Measurements from ENCODE around the gene RUFY2. TPM values are rescaled to one million over a fixed set of nuclear protein-coding genes. Genes with fewer than 3 reads are reported as not detected.
A peak's percentile ranks its signal among the peaks of the same experiment; 100 is the strongest.

Gene RUFY2
- total and polyA plus RNA-seq, 8 donors: 3.6 to 15.5 (median 9.7) TPM

DNA sequence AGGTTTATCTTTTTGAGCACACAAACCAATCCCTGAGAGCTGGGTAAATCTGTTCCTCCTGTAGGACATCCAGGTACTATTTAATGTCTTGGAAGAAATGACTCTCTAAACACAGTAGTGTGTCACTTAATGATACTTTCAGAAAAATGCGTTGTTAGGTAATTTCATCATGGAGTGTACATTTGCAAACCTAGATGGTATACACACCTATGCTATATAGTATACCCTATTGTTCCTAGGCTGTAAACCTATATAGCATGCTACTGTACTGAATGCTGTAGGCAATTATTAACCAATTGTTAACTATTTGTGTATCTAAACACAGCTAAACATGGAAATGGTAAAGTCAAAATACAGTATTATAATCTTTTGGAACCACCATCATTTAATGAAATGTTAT lies 10.1 kb downstream of the RUFY2 start:
- 95 to 98% methylated on average over 1 of the region's 1 CpG for WGBS, 2 donors
- intact Hi-C loops (cut with DNase I): no loop called here
- Histone ChIP-seq H3K4me1 (no peaks in the 10 kb centered on the region), H3K4me3 (no peak overlapping the region), H3K9me3 (no peaks in the 10 kb centered on the region), H3K27ac (no peak overlapping the region), H3K36me3 (peaks cover 2 to 9% (median 7%) of the 10 kb centered on the region in 3 donors), H3K27me3 (no peaks in the 10 kb centered on the region)
- FAIRE-seq (no peak), ATAC-seq (no peak), DNase-seq (no peak)
- TF ChIP-seq, protein P1, sequence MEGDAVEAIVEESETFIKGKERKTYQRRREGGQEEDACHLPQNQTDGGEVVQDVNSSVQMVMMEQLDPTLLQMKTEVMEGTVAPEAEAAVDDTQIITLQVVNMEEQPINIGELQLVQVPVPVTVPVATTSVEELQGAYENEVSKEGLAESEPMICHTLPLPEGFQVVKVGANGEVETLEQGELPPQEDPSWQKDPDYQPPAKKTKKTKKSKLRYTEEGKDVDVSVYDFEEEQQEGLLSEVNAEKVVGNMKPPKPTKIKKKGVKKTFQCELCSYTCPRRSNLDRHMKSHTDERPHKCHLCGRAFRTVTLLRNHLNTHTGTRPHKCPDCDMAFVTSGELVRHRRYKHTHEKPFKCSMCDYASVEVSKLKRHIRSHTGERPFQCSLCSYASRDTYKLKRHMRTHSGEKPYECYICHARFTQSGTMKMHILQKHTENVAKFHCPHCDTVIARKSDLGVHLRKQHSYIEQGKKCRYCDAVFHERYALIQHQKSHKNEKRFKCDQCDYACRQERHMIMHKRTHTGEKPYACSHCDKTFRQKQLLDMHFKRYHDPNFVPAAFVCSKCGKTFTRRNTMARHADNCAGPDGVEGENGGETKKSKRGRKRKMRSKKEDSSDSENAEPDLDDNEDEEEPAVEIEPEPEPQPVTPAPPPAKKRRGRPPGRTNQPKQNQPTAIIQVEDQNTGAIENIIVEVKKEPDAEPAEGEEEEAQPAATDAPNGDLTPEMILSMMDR (IDR thresholded peaks at IDR 0.05): no peak

DNA sequence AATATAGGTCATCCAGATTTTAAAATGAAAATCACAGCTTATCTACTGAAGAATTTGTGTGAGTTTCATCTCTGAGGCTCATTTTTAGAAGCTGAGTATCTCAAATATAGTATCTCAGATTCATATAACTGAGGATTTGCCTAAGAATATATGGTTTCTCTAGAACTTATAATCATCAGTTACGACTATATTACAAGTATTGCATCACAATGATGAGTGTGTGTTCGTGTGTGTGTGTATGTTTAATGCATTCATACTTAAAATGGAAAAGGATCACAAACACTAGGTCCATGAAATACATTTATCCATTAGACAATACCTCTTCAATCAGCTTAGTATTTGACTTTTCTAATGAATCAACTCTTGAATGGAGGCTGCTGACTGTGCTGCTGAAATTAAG lies 21.3 kb downstream of the RUFY2 start:
- H3K9me3 ChIP-seq: no peaks in the 10 kb centered on the region
- TF ChIP-seq, protein P1 (IDR thresholded peaks at IDR 0.05): no peak
- DNase-seq: no peak
- peaks cover 0 to 47% (median 0%) of the 10 kb centered on the region in 3 donors for H3K36me3 ChIP-seq
- H3K27ac ChIP-seq: no peak overlapping the region
- no peaks in the 10 kb centered on the region for H3K4me1 ChIP-seq
- no peak for FAIRE-seq
- intact Hi-C loops (cut with DNase I): no loop called here
- no peaks in the 10 kb centered on the region for H3K27me3 ChIP-seq
- H3K4me3 ChIP-seq: no peak overlapping the region
- WGBS, 2 donors: 79 to 92% methylated on average over 2 of the region's 2 CpGs
- no peak for ATAC-seq

DNA sequence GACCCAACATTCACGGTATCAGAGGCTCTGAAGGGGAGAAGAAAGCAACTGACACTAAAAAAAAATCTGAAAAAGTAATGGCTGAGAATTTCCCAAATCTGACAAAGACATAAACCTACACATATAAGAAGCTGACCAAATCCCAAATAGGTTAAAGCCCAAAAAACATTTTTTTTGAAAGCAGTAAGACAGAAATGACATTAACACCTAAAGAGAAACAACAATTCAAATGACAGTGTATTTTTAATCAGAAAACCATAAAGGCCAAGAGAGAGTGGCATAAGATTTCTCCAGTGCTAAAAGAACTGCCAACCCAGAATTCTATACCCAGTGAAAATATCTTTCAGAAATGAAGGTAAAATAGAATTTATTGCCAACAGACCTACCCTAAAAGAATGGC lies 35.5 kb downstream of the RUFY2 start:
- ATAC-seq (no peak), DNase-seq (no peak), FAIRE-seq (no peak)
- intact Hi-C loops (cut with DNase I): no loop called here
- Histone ChIP-seq H3K36me3 (peaks cover 0 to 26% (median 3%) of the 10 kb centered on the region in 3 donors), H3K27ac (no peak overlapping the region), H3K27me3 (no peaks in the 10 kb centered on the region), H3K9me3 (no peaks in the 10 kb centered on the region), H3K4me1 (no peaks in the 10 kb centered on the region), H3K4me3 (no peak overlapping the region)
- TF ChIP-seq, protein P1 (IDR thresholded peaks at IDR 0.05): no peak
- 93 to 97% methylated on average over 1 of the region's 1 CpG for WGBS, 2 donors

DNA sequence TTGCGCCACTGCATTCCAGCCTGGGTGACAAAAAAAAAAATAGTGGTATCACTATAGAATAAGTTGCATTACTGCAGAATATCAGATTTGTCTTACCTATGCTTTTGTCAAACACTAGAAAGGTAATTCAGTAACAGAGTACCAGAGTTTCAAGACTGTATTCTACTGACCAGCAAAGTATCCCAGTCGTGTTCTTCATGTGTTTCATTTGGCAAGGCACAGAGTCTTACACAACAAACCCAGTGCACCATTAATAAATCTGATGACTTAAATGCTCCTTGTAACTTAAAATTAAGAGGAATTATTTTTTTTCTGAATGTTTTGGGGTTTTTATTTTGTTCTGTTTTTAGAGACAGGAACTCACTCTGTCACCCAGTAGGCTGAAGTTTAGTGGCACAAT lies 40.0 kb downstream of the RUFY2 start:
- H3K4me1 ChIP-seq: no peaks in the 10 kb centered on the region
- intact Hi-C loops (cut with DNase I): no loop called here
- no peak overlapping the region for H3K27ac ChIP-seq
- DNase-seq (no peak), FAIRE-seq (no peak), ATAC-seq (no peak)
- 90 to 91% methylated on average over 2 of the region's 2 CpGs for WGBS, 2 donors
- no peaks in the 10 kb centered on the region for H3K27me3 ChIP-seq
- H3K36me3 ChIP-seq: peaks cover 0 to 25% (median 5%) of the 10 kb centered on the region in 3 donors
- no peak overlapping the region for H3K4me3 ChIP-seq
- TF ChIP-seq, protein P1 (IDR thresholded peaks at IDR 0.05): no peak
- H3K9me3 ChIP-seq: no peaks in the 10 kb centered on the region

DNA sequence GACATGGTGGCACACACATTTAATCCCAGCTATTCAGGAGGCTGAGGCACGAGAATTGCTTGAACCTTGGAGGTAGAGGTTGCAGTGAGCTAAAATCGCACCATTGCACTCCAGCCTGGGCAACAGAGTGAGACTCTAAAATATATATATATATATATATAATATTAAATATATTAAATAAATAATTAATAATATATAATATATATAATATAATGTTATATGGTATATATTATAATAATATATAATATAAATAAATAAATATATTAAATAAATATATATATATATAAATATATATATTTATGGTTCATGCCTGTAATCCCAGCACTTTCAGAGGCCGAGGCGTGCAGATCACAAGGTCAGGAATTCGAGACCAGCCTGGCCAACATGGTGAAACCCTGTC lies 40.5 kb downstream of the RUFY2 start:
- ATAC-seq (no peak), FAIRE-seq (peak; percentile 29), DNase-seq (no peak)
- TF ChIP-seq, protein P1 (IDR thresholded peaks at IDR 0.05): no peak
- WGBS, 2 donors: 96 to 99% methylated on average over 5 of the region's 5 CpGs
- Histone ChIP-seq H3K9me3 (no peaks in the 10 kb centered on the region), H3K27me3 (no peaks in the 10 kb centered on the region), H3K36me3 (peaks cover 0 to 28% (median 5%) of the 10 kb centered on the region in 3 donors), H3K27ac (no peak overlapping the region), H3K4me1 (no peaks in the 10 kb centered on the region), H3K4me3 (no peak overlapping the region)
- intact Hi-C loops (cut with DNase I): no loop called here
